NCI-H1436 treated with DMSO at 0.1 percent for 48 hours (cell line): ENCODE data around the gene DAPK3.
"Not testable (repeated sequence)": the region's sequence is repeated elsewhere in the genome, so short reads cannot be mapped to it uniquely, and the experiment has no call there.

ENCODE experiments used
- DNase-seq: peaks from one replicate; lab custom pipeline; 2025; lab: John Stamatoyannopoulos, UW

DAPK3 gene

DNA sequence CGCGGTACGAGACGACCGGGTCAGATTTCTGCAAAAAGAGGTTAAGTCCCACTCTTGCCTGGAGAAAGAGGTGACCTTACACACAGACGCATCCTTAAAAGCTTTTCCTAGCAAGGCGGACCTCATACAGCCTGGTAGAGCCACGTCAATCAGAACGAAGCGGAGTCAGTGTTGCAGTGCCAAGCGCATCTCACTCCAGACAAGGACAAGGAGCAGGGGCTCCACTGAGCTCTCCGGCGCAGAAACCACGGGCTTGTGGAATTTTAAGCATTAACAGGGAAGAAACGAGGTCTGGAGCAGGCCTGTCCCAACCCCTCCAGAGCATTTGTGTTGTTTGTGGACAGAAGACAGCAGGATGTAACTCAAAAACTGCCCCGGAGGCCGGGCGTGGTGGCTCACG, 7.2 kb upstream of the DAPK3 start:
- DNase-seq = no peak

DNA sequence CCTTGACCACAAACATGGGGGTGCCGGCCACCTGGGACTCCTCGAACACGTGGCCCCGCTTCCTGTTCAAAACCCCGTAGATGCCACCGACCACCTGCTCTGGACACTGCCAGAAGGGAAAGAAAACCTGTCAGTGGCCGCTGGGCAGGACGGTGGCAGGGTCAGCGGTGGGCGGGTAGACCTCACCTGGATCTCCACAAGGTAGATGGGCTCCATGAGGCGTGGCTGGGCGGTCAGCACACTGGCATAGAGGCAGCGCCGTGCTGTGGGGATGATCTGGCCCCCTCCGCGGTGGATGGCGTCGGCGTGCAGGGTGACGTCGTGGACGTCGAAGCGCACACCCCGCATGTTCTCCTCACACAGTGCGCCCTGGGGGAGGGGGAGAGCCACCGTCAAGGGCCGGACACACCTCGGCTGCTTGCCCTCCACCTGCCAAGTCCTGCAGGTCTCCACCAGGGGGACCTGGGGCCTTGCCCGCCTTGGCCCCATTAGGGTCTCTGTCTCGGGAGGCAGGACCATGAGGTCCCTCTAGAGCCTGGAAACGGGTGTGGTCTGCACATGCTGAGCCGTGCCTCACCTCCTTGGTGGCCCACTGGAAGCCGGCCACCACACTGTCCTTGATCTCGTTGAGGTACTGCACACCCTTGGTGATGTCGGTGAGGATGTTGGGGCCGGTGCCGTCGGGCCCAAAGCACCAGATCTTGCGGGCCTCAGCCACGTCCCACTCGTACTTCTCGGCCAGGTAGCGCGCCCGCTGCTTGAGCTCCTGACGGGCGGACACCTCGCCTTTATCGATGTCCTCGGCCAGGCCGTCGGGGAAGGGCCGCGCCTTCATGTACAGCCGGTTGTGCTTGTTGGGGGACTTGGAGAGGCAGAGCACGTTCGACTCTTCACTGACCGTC, 6.6 kb upstream of the DAPK3 start:
- no peak for DNase-seq

- no peak for DNase-seq
Measured at GRCh38 chr19:3976495-3977241, 5.8 kb upstream of the DAPK3 start.

DNA sequence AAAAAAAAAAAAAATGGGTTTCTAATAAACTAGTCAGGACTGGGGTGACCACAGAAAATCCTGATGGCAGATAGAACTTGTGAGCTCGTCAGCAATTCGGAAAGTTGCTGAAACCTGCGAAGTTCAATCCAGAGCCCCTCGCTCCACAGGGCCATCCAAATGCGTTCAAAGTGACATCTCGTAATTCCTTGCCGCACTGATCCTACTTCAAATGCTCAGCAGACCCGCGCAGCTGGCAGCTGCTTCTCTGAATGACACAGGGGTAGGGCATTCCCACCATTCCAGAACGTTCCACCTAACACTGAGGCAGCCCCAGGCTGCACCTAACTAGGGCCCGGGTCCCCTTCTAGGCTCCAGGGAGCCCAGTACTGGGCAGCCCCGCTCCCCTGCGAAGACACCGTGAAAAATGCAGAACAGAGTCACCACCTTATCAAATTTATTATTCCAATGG, 4.8 kb upstream of the DAPK3 start:
- no peak for DNase-seq

- DNase-seq = no peak
Measured at GRCh38 chr19:3975144-3975543, 4.2 kb upstream of the DAPK3 start.

DNA sequence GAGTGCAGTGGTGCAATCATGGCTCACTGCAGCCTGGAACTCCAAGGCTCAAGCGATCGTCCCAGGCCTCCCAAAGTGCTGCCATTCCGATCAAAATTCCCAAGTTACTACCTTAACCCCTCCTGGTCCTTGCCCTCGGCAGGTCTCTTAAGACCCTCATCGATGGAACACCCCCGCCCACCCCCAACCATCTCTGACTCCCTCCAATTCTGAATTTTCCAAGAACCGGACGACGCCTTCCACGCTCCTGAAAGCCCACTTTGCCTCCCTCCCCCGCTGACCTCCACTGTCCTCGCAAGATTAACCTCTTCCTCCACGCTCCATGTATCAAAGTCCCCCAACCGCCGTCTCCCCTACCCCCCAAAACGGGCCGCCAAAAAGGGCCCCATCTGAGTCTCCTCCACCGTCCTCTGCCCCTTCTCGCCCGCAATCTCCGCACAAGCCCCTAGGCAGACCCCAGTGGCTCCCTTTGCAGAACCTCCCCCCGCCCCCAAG, 539 bp downstream of the DAPK3 start:
- no peak for DNase-seq

DNA sequence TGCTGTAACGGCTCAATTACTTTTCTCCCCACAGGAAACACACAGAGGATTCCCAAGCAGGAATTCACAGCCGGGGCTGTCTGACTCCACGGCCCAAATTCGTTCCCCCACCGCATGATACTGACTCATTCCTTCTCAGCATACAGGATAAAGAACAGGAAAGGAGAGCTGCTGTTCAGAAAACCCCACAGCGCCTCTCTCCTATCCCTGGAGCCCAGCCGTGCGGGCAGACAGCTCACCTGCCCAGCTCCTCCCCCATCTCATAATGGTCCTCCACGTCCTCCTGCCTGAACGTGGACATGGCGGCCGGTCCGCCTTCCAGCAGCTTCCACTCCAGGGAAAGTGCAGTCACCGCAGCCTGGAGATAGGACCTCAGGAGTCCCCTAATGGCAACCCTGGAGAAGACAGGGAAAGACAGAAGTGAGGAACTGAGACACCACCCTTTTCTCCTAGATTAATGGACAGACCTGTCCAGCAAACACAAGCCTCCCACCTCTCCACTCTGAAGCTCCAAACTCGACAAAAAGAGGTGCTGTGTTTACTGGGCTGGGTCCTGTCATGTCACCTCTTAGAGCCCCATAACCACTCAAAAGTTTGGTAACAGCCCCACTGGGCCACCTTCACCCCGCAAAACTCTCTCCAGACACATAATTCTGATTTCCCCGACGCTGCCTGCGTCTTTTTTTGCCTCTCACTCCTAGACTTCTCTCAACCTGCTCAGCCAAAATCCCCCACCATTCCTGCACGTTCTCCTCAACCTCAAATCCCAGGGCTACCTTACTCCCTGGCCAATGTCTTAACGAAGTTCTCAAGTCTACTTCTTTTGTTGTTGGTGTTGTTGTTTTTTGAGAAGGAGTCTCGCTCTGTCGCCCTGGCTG, 1.2 kb downstream of the DAPK3 start:
- DNase-seq = no peak

DNA sequence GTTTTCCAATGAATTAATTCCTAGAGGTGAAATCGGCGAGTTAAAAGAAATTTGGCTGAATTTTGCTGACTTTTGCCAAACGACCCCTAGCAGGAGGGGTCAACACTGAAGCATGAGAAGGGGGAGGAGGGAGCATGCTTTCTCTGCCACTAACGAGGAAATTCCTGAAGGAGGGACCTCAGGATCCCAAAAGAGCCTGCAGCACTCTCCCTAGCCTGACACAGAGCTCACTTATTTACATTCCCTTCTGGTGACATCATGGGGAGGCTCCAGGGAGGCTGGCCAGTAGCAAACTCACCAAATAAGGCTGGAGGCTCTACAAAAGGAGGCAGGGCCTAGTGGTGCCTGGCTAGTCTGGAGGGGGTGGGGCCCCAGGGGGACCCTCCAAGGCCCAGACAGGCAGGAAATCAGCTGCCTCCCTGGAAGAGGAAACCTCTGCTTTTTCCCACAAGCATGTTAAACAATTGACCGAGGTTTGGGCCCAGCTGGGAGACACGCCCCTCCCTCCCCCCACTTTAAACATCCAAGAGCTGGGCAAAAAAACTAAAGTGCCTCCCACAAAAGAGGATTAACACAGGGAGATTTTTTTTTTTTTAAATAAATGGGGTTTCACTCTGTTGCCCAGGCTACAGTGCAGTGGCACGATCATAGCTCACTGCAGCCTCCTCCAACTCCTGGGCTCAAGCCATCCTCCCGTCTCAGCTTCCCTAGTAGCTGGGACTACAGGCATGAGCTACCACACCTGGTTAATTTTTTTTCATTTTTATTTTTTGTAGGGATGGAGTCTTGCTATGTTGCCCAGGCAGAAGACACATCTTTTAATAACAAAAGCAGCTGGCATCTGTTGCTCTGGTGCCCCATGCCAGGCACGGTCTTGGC, 2.1 kb downstream of the DAPK3 start:
- no peak for DNase-seq

DNA sequence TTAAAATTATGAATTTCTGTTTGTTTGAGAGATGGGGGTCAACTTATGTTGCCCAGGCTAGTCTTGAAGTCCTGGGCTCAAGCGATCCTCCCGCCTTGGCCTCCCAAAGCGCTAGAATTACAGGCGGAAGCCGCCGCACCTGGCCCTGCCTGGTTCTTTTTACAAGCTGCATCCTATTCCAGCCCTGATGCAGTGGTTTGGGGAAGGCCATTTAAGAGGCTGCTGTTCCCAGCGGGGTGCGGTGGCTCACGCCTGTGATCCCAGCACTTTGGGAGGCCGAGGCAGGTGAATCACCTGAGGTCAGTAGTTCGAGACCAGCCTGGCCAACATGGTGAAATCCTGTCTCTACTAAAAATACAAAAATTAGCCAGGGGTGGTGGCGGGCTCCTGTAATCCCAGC, 2.9 kb downstream of the DAPK3 start:
- DNase-seq = not testable (repeated sequence)

DNA sequence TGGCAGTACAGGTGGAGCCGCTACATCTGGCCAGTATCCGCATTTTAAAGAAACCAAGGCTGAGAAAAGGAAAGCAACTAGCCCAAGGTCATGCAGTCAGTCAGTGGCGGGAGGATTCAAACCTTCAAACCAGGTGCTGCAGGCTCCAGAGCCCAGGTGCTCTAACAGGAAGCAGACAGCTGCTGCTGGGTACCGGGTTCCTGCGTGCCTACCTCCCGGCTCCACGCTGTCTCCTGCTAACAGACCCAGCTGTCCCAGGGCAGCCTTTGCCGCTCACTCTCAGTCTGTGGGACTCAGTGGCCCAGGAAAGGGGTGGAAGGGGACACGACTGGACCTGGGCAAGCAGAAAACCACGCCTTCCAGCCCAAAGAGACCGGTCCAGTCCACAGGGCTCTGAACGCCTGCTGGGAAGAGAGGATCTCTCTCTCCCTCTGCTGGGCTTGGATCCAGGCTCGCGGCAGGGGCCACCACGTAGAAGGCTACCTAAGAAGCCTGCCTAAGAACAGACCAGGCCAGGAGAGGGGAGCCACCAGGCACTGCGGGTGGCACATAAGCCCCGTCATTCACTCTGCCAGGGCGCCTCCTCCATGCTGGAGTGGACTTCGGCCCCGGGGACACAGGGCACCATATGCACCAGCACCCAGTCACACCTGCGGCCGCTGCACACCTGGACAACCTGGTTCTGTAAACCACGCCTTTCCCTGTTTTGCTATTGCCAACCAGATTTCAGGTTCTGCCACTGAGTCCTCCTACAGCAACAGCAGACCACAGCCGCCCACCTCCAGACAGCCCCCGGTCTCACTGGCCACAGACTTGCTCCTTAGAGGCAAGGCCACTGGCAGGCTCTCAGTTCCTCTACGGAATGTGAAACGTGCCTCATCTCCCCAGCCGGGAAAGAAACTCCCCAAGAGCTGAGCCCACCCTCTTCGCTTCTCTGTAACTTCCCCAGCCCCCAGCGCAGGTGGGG, 4.6 kb downstream of the DAPK3 start:
- DNase-seq = no peak

- no peak for DNase-seq
Measured at GRCh38 chr19:3964256-3965194, 6.4 kb downstream of the DAPK3 start.

GRCh38 chr19:3963458-3964255, 7.2 kb downstream of the DAPK3 start:
- DNase-seq = no peak

GRCh38 chr19:3961007-3961406, 9.9 kb downstream of the DAPK3 start:
- no peak for DNase-seq

GRCh38 chr19:3959766-3960131, 11.2 kb downstream of the DAPK3 start:
- no peak for DNase-seq

- no peak for DNase-seq
Measured at GRCh38 chr19:3958836-3959765, 11.8 kb downstream of the DAPK3 start.

- no peak for DNase-seq
Measured at GRCh38 chr19:3955688-3956087, 15.2 kb downstream of the DAPK3 start.

GRCh38 chr19:3955276-3955675, 15.6 kb downstream of the DAPK3 start:
- DNase-seq = not testable (repeated sequence)
